ENCODE results near the gene CNGB1. TPM values are rescaled to one million over a fixed set of nuclear protein-coding genes. Genes with fewer than 3 reads are reported as not detected.

Gene CNGB1
- total RNA-seq, 1 experiment from 2014 or later = 0.04 TPM

GRCh38 chr16:57923418-57923817 is 47.5 kb downstream of the CNGB1 start:
- Histone ChIP-seq H3K9ac (ENCODE audit: low read length) (no peak overlapping the region), H3K4me2 (ENCODE audit: low read length) (no peak overlapping the region), H3K79me2 (ENCODE audit: low read length) (no peaks in the 10 kb centered on the region), H3F3A (ENCODE audit: low read length, unreplicated experiment) (no peaks in the 10 kb centered on the region), H3K27me3 (ENCODE audit: low read length) (no peaks in the 10 kb centered on the region), H3K9me2 (replicated peaks; ENCODE audit: low read length) (no peaks in the 10 kb centered on the region), H3K4me3 (ENCODE audit: low read length) (no peak overlapping the region), H3K4me1 (ENCODE audit: insufficient read depth, low read length) (no peaks in the 10 kb centered on the region), H3K27ac (ENCODE audit: low read length) (no peak overlapping the region), H2AFZ (ENCODE audit: low read length) (no peak overlapping the region), H3K36me3 (ENCODE audit: low read depth, low read length) (no peaks in the 10 kb centered on the region), H3K9me3 (ENCODE audit: low read length) (no peaks in the 10 kb centered on the region), H4K20me1 (ENCODE audit: low read length) (no peaks in the 10 kb centered on the region)
- DNase-seq = no peak
- no TSS peak for BruUV-seq (replicated peaks)
- CTCF ChIA-PET = no interaction called here
- POLR2A ChIA-PET (ENCODE audit: unreplicated experiment) = interaction anchor here (0.5 kb wide), 1 partner anchor 736 kb away, joined by 5 read pairs; no protein-coding TSS in a partner anchor
- no peak for ATAC-seq
- TF ChIP-seq CTCF (conservative IDR thresholded peaks at IDR 0.05; ENCODE audit: low read depth, low read length) (no peak), EZH2phosphoT487 (IDR thresholded peaks at IDR 0.05; ENCODE audit: borderline replicate concordance, low read length) (no peak), EZH2 (IDR thresholded peaks at IDR 0.05; ENCODE audit: low read length, unreplicated experiment) (no peak)
- intact Hi-C loops (cut with micrococcal nuclease) = no loop called here

- Histone ChIP-seq H3F3A (ENCODE audit: low read length, unreplicated experiment) (no peaks in the 10 kb centered on the region), H2AFZ (ENCODE audit: low read length) (no peak overlapping the region), H3K9me2 (replicated peaks; ENCODE audit: low read length) (no peaks in the 10 kb centered on the region), H3K27ac (ENCODE audit: low read length) (no peak overlapping the region), H3K4me3 (ENCODE audit: low read length) (no peak overlapping the region), H3K9ac (ENCODE audit: low read length) (no peak overlapping the region), H3K79me2 (ENCODE audit: low read length) (no peaks in the 10 kb centered on the region), H3K9me3 (ENCODE audit: low read length) (no peaks in the 10 kb centered on the region), H4K20me1 (ENCODE audit: low read length) (no peaks in the 10 kb centered on the region), H3K4me1 (ENCODE audit: insufficient read depth, low read length) (no peaks in the 10 kb centered on the region; the same call in 1 of the 2 replicates), H3K27me3 (ENCODE audit: low read length) (no peaks in the 10 kb centered on the region), H3K36me3 (ENCODE audit: low read depth, low read length) (no peaks in the 10 kb centered on the region), H3K4me2 (ENCODE audit: low read length) (no peak overlapping the region)
- POLR2A ChIA-PET (ENCODE audit: unreplicated experiment) = no interaction called here
- ATAC-seq (no peak), DNase-seq (no peak)
- no TSS peak for BruUV-seq (replicated peaks)
- no peak for TF ChIP-seq CTCF (conservative IDR thresholded peaks at IDR 0.05; ENCODE audit: low read depth, low read length)
- intact Hi-C loops (cut with micrococcal nuclease) = no loop called here
- CTCF ChIA-PET = no interaction called here
Observed at GRCh38 chr16:57920880-57921229, 50.1 kb downstream of the CNGB1 start.

- BruUV-seq (replicated peaks) = no TSS peak
- Histone ChIP-seq H2AFZ (ENCODE audit: low read length) (no peak overlapping the region), H3K4me2 (ENCODE audit: low read length) (no peak overlapping the region), H3K9me3 (ENCODE audit: low read length) (no peaks in the 10 kb centered on the region), H4K20me1 (ENCODE audit: low read length) (no peaks in the 10 kb centered on the region), H3K27ac (ENCODE audit: low read length) (no peak overlapping the region), H3K9me2 (replicated peaks; ENCODE audit: low read length) (no peaks in the 10 kb centered on the region), H3K79me2 (ENCODE audit: low read length) (no peaks in the 10 kb centered on the region), H3K9ac (ENCODE audit: low read length) (no peak overlapping the region), H3F3A (ENCODE audit: low read length, unreplicated experiment) (no peaks in the 10 kb centered on the region), H3K36me3 (ENCODE audit: low read depth, low read length) (no peaks in the 10 kb centered on the region), H3K27me3 (ENCODE audit: low read length) (no peaks in the 10 kb centered on the region), H3K4me1 (ENCODE audit: insufficient read depth, low read length) (no peaks in the 10 kb centered on the region; the same call in 1 of the 2 replicates), H3K4me3 (ENCODE audit: low read length) (no peak overlapping the region)
- ATAC-seq (no peak), DNase-seq (no peak)
- CTCF ChIA-PET = no interaction called here
- TF ChIP-seq EZH2 (IDR thresholded peaks at IDR 0.05; ENCODE audit: low read length, unreplicated experiment) = no peak
- no peak for TF ChIP-seq CTCF (conservative IDR thresholded peaks at IDR 0.05; ENCODE audit: low read depth, low read length)
- no peak for TF ChIP-seq EZH2phosphoT487 (IDR thresholded peaks at IDR 0.05; ENCODE audit: borderline replicate concordance, low read length)
- intact Hi-C loops (cut with micrococcal nuclease) = no loop called here
- POLR2A ChIA-PET (ENCODE audit: unreplicated experiment) = no interaction called here
Observed at GRCh38 chr16:57920215-57920879, 50.6 kb downstream of the CNGB1 start.

Data from PC-3 (cell line).